ENCODE measurements around the gene KMT2C. TPM values are rescaled to one million over a fixed set of nuclear protein-coding genes. Genes with fewer than 3 reads are reported as not detected.
A peak's percentile ranks its signal among the peaks of the same experiment; 100 is the strongest.

Gene KMT2C
- total RNA-seq, 1 donor from 2014 or later, result 52.0 TPM

DNA sequence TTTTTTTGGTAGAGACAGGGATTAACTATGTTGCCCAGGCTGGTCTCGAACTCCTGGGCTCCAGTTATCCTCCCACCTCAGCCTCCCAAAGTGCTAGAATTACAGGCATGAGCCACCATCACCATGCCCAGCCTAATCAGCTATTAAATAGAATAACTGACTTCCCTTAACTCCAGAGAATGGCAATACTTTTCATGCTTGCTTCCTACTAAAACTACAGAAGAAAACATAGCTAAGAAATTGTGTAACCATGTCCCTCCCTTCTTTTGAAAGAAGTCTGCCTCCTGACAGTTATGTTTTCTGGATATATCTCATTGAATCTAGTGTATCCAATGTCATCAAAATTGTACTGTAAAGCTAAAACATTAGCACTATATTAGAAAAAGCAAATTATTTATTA lies 95.6 kb downstream of the KMT2C start:
- Mint-ChIP-seq H3K27ac (ENCODE audit: unreplicated experiment) (peak overlapping the region; percentile 59), H3K9me3 (ENCODE audit: low read depth) (no peaks in the 10 kb centered on the region), H3K4me3 (ENCODE audit: unreplicated experiment) (no peak overlapping the region), H3K4me1 (ENCODE audit: low read depth) (peaks cover 42% of the 10 kb centered on the region), H3K36me3 (ENCODE audit: low read depth) (no peaks in the 10 kb centered on the region), H3K27me3 (ENCODE audit: low read depth) (no peaks in the 10 kb centered on the region)
- TF ChIP-seq, protein P1, sequence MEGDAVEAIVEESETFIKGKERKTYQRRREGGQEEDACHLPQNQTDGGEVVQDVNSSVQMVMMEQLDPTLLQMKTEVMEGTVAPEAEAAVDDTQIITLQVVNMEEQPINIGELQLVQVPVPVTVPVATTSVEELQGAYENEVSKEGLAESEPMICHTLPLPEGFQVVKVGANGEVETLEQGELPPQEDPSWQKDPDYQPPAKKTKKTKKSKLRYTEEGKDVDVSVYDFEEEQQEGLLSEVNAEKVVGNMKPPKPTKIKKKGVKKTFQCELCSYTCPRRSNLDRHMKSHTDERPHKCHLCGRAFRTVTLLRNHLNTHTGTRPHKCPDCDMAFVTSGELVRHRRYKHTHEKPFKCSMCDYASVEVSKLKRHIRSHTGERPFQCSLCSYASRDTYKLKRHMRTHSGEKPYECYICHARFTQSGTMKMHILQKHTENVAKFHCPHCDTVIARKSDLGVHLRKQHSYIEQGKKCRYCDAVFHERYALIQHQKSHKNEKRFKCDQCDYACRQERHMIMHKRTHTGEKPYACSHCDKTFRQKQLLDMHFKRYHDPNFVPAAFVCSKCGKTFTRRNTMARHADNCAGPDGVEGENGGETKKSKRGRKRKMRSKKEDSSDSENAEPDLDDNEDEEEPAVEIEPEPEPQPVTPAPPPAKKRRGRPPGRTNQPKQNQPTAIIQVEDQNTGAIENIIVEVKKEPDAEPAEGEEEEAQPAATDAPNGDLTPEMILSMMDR (IDR thresholded peaks at IDR 0.05), result no peak
- DNase-seq (ENCODE audit: low spot score), result no peak

DNA sequence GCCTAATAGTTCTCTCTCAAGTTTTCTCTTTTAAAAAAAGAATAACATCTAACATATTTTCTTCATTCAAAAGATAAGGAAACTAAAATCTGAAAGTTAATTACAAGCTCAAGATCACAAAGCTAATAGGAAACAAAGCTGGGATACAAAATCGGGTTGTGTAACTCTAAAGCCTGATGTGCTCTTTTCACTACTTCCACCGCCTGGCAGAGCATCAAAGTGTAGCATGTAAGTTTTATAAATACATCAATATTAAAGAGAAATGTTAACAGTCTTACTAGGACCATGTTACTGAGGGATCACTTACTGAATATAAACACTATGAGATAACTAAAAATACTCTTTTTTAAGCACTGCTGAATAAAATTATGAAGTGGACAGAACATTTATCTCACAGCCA lies 97.2 kb downstream of the KMT2C start:
- no peaks in the 10 kb centered on the region for H3K9me3 Mint-ChIP-seq (ENCODE audit: low read depth)
- no peaks in the 10 kb centered on the region for H3K36me3 Mint-ChIP-seq (ENCODE audit: low read depth)
- H3K4me3 Mint-ChIP-seq (ENCODE audit: unreplicated experiment), result no peak overlapping the region
- TF ChIP-seq, protein P1 (IDR thresholded peaks at IDR 0.05), result no peak
- H3K27ac Mint-ChIP-seq (ENCODE audit: unreplicated experiment), result no peak overlapping the region
- peaks cover 46% of the 10 kb centered on the region for H3K4me1 Mint-ChIP-seq (ENCODE audit: low read depth)
- no peaks in the 10 kb centered on the region for H3K27me3 Mint-ChIP-seq (ENCODE audit: low read depth)
- no peak for DNase-seq (ENCODE audit: low spot score)

DNA sequence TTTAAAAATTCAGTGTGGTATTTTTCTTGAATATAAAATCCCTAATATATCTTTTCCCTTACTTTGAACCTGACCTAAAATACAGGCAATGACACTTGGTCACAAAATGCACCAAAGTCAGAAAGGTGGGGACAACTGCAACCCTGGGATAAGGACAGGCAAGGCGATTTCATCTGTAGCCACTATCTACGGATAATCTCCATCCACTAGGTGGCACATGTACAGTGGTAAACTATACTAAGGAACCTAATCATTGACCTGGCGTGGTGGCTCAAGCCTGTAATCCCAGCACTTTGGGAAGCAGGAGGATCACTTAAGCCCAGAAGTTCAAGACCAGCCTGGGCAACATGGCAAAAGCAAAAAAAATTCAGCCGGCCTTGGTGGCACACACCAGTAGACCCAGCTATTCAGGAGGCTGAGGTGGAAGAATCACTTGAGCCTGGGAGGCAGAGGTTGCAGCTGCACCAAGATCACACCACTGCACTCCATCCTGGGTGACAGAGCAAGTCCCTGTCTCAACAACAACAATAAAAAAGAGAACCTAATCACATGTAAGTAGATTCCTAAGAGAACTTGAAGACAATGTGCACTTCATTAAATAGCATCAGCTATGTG lies 98.9 kb downstream of the KMT2C start:
- no peak overlapping the region for H3K27ac Mint-ChIP-seq (ENCODE audit: unreplicated experiment)
- no peaks in the 10 kb centered on the region for H3K27me3 Mint-ChIP-seq (ENCODE audit: low read depth)
- H3K4me1 Mint-ChIP-seq (ENCODE audit: low read depth), result peaks cover 44% of the 10 kb centered on the region
- H3K9me3 Mint-ChIP-seq (ENCODE audit: low read depth), result no peaks in the 10 kb centered on the region
- no peaks in the 10 kb centered on the region for H3K36me3 Mint-ChIP-seq (ENCODE audit: low read depth)
- no peak overlapping the region for H3K4me3 Mint-ChIP-seq (ENCODE audit: unreplicated experiment)
- no peak for DNase-seq (ENCODE audit: low spot score)
- TF ChIP-seq, protein P1 (IDR thresholded peaks at IDR 0.05), result peak; percentile 80

DNA sequence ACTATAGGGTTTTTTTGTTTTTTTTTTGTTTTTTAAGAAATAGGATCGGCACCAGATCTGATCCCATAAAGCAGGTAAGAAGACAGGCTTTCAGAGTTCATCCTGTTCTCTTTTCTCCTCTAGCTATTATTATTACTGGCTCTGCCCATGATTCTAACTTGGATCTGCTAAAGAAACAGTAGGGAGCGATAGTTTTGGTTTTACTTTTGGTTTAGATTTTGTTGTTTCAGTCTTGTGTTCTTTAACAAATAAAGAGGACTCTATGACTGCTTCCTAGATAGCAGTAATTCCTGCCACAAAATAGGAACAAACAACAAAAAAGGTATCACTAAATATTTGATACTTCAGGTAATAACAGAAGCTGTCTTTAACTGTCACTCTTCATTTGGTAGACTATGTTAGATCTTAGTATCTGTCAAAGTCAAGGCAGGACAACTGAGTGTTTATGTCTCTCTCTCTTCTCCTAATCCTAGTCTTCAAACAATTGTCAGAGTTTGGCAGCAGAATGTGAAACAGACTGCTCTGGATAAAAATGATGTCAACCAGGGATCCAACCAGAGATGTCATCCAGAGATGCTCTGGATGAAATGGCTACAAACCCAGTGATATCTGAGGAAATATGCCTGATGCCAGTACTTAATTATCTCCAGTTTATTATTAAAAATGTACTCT lies 99.8 kb downstream of the KMT2C start:
- H3K9me3 Mint-ChIP-seq (ENCODE audit: low read depth), result no peaks in the 10 kb centered on the region
- no peaks in the 10 kb centered on the region for H3K27me3 Mint-ChIP-seq (ENCODE audit: low read depth)
- H3K36me3 Mint-ChIP-seq (ENCODE audit: low read depth), result no peaks in the 10 kb centered on the region
- no peak overlapping the region for H3K4me3 Mint-ChIP-seq (ENCODE audit: unreplicated experiment)
- DNase-seq (ENCODE audit: low spot score), result no peak
- H3K4me1 Mint-ChIP-seq (ENCODE audit: low read depth), result peaks cover 40% of the 10 kb centered on the region
- TF ChIP-seq, protein P1 (IDR thresholded peaks at IDR 0.05), result no peak
- H3K27ac Mint-ChIP-seq (ENCODE audit: unreplicated experiment), result peak overlapping the region; percentile 53

DNA sequence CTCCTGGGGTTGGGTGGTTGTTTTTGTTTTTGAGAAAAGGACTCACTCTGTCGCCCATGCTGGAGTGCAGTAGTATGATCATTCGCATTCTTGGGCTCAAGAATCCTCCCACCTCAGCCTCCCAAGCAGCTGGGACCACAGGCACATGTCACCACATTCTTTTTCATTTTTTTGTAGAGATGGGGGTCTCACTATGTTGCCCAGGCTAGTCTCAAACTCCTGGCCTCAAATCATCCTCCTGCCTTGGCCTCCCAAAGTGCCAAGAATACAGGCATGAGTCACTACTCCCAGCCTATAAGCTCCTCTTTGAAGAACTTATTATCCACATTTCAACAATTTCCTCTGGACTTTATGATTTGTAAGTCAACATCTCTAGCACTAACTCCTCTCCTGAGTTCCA lies 102.7 kb downstream of the KMT2C start:
- Mint-ChIP-seq H3K9me3 (ENCODE audit: low read depth) (no peaks in the 10 kb centered on the region), H3K27me3 (ENCODE audit: low read depth) (no peaks in the 10 kb centered on the region), H3K36me3 (ENCODE audit: low read depth) (peaks cover 10% of the 10 kb centered on the region), H3K4me1 (ENCODE audit: low read depth) (peaks cover 30% of the 10 kb centered on the region), H3K27ac (ENCODE audit: unreplicated experiment) (no peak overlapping the region), H3K4me3 (ENCODE audit: unreplicated experiment) (no peak overlapping the region)
- DNase-seq (ENCODE audit: low spot score), result no peak
- TF ChIP-seq, protein P1 (IDR thresholded peaks at IDR 0.05), result no peak

Data from chondrocyte (in vitro differentiated cells).